ENCODE data around the gene CHST13.

The CHST13 gene

GRCh38 chr3:126479642-126480041 is 44.3 kb upstream of the CHST13 start:
- TF ChIP-seq EZH2 (IDR thresholded peaks at IDR 0.05; ENCODE audit: borderline replicate concordance, low read depth, low read length, severe bottlenecking) (no peak), CTCF (IDR thresholded peaks at IDR 0.05; ENCODE audit: borderline replicate concordance, extremely low read depth, low read length, poor library complexity, severe bottlenecking) (no peak)

DNA sequence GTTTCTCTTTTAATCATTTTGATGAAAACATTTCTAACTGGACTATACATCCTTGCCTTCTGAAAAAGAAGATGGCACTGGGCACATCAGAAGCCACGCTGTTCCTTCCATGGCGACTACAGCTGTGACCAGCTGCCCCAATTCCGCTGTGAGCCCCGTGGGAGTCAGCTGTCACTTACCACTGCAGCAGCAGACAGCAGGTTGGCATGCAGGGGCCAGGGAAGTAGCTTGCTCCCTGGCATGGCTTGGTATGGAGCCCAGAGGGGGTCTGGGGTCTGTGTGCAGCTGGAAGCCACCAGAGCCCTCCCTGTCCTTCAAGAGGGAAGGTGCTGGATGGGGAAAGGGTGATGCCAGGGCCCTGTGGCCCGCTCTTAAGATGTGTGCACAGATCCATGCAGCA is 43.7 kb upstream of the CHST13 start:
- Histone ChIP-seq H2AFZ (ENCODE audit: low read depth, low read length) (no peak overlapping the region), H3K27me3 (ENCODE audit: insufficient read depth, low read length, poor library complexity) (no peaks in the 10 kb centered on the region), H3K36me3 (ENCODE audit: insufficient read depth, low read length) (no peaks in the 10 kb centered on the region), H3K4me1 (ENCODE audit: insufficient read depth, low read length) (peaks cover 7% of the 10 kb centered on the region), H3K27ac (ENCODE audit: low read length) (no peak overlapping the region), H4K20me1 (ENCODE audit: insufficient read depth, low read length) (no peaks in the 10 kb centered on the region), H3K4me3 (ENCODE audit: low read depth in 1 of 2, low read length in 2 of 2) (no peak overlapping the region), H3K79me2 (ENCODE audit: insufficient read depth, low read length) (peaks cover 3% of the 10 kb centered on the region), H3K4me2 (ENCODE audit: insufficient read depth, low read length) (no peak overlapping the region), H3K9me3 (ENCODE audit: insufficient read depth, low read length, severe bottlenecking) (no peaks in the 10 kb centered on the region), H3K9ac (ENCODE audit: low read depth, low read length) (no peak overlapping the region)
- TF ChIP-seq EZH2 (IDR thresholded peaks at IDR 0.05; ENCODE audit: borderline replicate concordance, low read depth, low read length, severe bottlenecking) (no peak), CTCF (IDR thresholded peaks at IDR 0.05; ENCODE audit: borderline replicate concordance, extremely low read depth, low read length, poor library complexity, severe bottlenecking) (no peak)
- DNase-seq: no peak
- ATAC-seq (ENCODE audit: insufficient read depth, low read depth): no peak

More at GRCh38 chr3:126479642-126480041, 44.3 kb upstream of the CHST13 start:
- Histone ChIP-seq H3K9me3 (ENCODE audit: insufficient read depth, low read length, severe bottlenecking) (no peaks in the 10 kb centered on the region), H3K79me2 (ENCODE audit: insufficient read depth, low read length) (peaks cover 9% of the 10 kb centered on the region), H3K27ac (ENCODE audit: low read length) (no peak overlapping the region), H3K4me2 (ENCODE audit: insufficient read depth, low read length) (no peak overlapping the region), H3K4me1 (ENCODE audit: insufficient read depth, low read length) (peaks cover 10% of the 10 kb centered on the region), H3K9ac (ENCODE audit: low read depth, low read length) (no peak overlapping the region), H3K4me3 (ENCODE audit: low read depth in 1 of 2, low read length in 2 of 2) (no peak overlapping the region), H4K20me1 (ENCODE audit: insufficient read depth, low read length) (peaks cover 5% of the 10 kb centered on the region), H2AFZ (ENCODE audit: low read depth, low read length) (no peak overlapping the region), H3K27me3 (ENCODE audit: insufficient read depth, low read length, poor library complexity) (no peaks in the 10 kb centered on the region), H3K36me3 (ENCODE audit: insufficient read depth, low read length) (peaks cover 5% of the 10 kb centered on the region; the same call in 1 of the 2 replicates)
- ATAC-seq (ENCODE audit: insufficient read depth, low read depth): no peak
- DNase-seq: no peak

GRCh38 chr3:126480861-126481260 is 43.1 kb upstream of the CHST13 start:
- no peak overlapping the region for H3K9ac ChIP-seq (ENCODE audit: low read depth, low read length)
- peaks cover 7% of the 10 kb centered on the region for H3K4me1 ChIP-seq (ENCODE audit: insufficient read depth, low read length)
- DNase-seq (no peak), ATAC-seq (ENCODE audit: insufficient read depth, low read depth) (no peak)
- no peaks in the 10 kb centered on the region for H3K36me3 ChIP-seq (ENCODE audit: insufficient read depth, low read length)
- no peak overlapping the region for H3K4me2 ChIP-seq (ENCODE audit: insufficient read depth, low read length)
- H3K9me3 ChIP-seq (ENCODE audit: insufficient read depth, low read length, severe bottlenecking): no peaks in the 10 kb centered on the region
- no peaks in the 10 kb centered on the region for H4K20me1 ChIP-seq (ENCODE audit: insufficient read depth, low read length)
- TF ChIP-seq CTCF (IDR thresholded peaks at IDR 0.05; ENCODE audit: borderline replicate concordance, extremely low read depth, low read length, poor library complexity, severe bottlenecking): no peak
- no peak for TF ChIP-seq EZH2 (IDR thresholded peaks at IDR 0.05; ENCODE audit: borderline replicate concordance, low read depth, low read length, severe bottlenecking)
- no peaks in the 10 kb centered on the region for H3K27me3 ChIP-seq (ENCODE audit: insufficient read depth, low read length, poor library complexity)
- no peak overlapping the region for H2AFZ ChIP-seq (ENCODE audit: low read depth, low read length)
- no peak overlapping the region for H3K4me3 ChIP-seq (ENCODE audit: low read depth in 1 of 2, low read length in 2 of 2)
- no peak overlapping the region for H3K27ac ChIP-seq (ENCODE audit: low read length)
- no peaks in the 10 kb centered on the region for H3K79me2 ChIP-seq (ENCODE audit: insufficient read depth, low read length)
